Immature natural killer cell (primary cell): ENCODE results near the gene SRPK3. TPM values are rescaled to one million over a fixed set of nuclear protein-coding genes. Genes with fewer than 3 reads are reported as not detected.

Experiments used
- DNase-seq, 3 donors: peaks; one replicate each; pipeline ENCODE4 v3.0.0; 2022; ENCODE audit warnings: mixed read lengths in 1 of 3
- H3K27ac Mint-ChIP-seq, 6 donors: one replicate each; pipeline ENCODE4 v1.8.0; 2020; ENCODE audit warnings: mixed read lengths in 6 of 6, mild to moderate bottlenecking in 5 of 6, inconsistent platforms in 4 of 6, moderate library complexity in 3 of 6
- H3K27me3 Mint-ChIP-seq, 3 donors: one replicate each; pipeline ENCODE4 v1.8.0; 2020 to 2021; ENCODE audit warnings: low read depth in 3 of 3, mild to moderate bottlenecking in 3 of 3, mixed read lengths in 3 of 3, moderate library complexity in 3 of 3, inconsistent platforms in 1 of 3
- H3K36me3 Mint-ChIP-seq, 3 donors: one replicate each; pipeline ENCODE4 v1.8.0; 2020; ENCODE audit warnings: mixed read lengths in 3 of 3, inconsistent platforms in 2 of 3, mild to moderate bottlenecking in 2 of 3
- H3K4me1 Mint-ChIP-seq, 2 donors: one replicate each; pipeline ENCODE4 v1.8.0; 2020; ENCODE audit warnings: inconsistent platforms in 2 of 2, mild to moderate bottlenecking in 2 of 2, mixed read lengths in 2 of 2, moderate library complexity in 1 of 2
- H3K4me3 Mint-ChIP-seq, 5 donors: one replicate each; pipeline ENCODE4 v1.8.0; 2020; ENCODE audit warnings: mild to moderate bottlenecking in 5 of 5, mixed read lengths in 5 of 5, inconsistent platforms in 3 of 5, moderate library complexity in 3 of 5
- H3K9me3 Mint-ChIP-seq, 6 donors: one replicate each; pipeline ENCODE4 v1.8.0; 2020; ENCODE audit warnings: mild to moderate bottlenecking in 6 of 6, mixed read lengths in 6 of 6, inconsistent platforms in 4 of 6, moderate library complexity in 3 of 6
- polyA plus RNA-seq, 3 donors: library from polyadenylated mRNA; unstranded; fragments of 300-500 nt; fragmentation: Illumina TruSeq; gene quantifications; one replicate each; pipeline ENCODE4 v1.2.3, GENCODE V29; 2021

SRPK3 gene
- polyA plus RNA-seq, 3 donors from 2014 or later, result not detected

DNA sequence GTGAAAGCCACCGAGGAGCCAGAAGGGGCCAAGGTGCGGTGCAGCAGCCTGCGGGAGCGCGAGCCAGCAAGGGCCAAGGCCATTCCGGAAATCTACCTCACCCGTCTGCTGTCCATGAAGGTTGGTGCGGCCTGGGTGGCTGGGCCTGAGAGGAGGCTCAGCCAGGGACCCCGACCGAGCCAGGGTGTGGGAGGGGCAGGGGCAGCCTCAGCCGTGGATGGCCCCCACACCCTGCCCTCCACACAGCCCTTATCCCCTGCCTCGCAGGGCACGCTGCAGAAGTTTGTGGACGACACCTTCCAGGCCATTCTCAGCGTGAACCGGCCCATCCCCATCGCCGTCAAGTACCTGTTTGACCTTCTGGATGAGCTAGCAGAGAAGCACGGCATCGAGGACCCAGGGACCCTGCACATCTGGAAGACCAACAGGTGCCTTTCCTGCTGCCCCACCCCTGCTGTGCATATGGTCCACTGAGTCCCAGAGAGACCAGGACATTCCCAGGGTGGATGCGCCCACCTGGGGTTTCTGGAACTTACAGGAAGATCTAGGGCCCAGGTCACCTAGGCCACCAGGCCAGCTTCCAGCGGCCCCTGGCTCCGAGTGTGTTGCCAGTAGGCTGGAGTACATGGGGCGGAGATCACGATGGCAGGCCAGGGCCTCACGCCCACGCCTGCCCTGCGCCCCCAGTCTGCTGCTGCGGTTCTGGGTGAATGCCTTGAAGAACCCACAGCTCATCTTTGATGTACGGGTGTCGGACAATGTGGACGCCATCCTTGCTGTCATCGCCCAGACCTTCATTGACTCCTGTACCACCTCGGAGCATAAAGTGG, 3.4 kb upstream of the SRPK3 start:
- Mint-ChIP-seq H3K9me3 (no peaks in the 10 kb centered on the region), H3K36me3 (no peaks in the 10 kb centered on the region)
- DNase-seq, result no peak

GRCh38 chrX:153778181-153778580, 2.7 kb upstream of the SRPK3 start:
- no peaks in the 10 kb centered on the region for H3K36me3 Mint-ChIP-seq
- H3K27ac Mint-ChIP-seq, result no peak overlapping the region
- H3K4me3 Mint-ChIP-seq, result no peak overlapping the region
- H3K9me3 Mint-ChIP-seq, result no peaks in the 10 kb centered on the region
- no peak for DNase-seq
- H3K4me1 Mint-ChIP-seq, result peaks cover 3 to 5% of the 10 kb centered on the region in 2 donors
- peaks cover 0 to 3% (median 1%) of the 10 kb centered on the region in 3 donors for H3K27me3 Mint-ChIP-seq

More for the DNA sequence above, 3.4 kb upstream of the SRPK3 start:
- H3K4me3 Mint-ChIP-seq, result no peak overlapping the region
- no peak overlapping the region for H3K27ac Mint-ChIP-seq
- peaks cover 0 to 3% (median 1%) of the 10 kb centered on the region in 3 donors for H3K27me3 Mint-ChIP-seq
- peaks cover 3 to 5% of the 10 kb centered on the region in 2 donors for H3K4me1 Mint-ChIP-seq

- no peak for DNase-seq
- H3K36me3 Mint-ChIP-seq, result no peaks in the 10 kb centered on the region
- H3K4me1 Mint-ChIP-seq, result peaks cover 3 to 5% of the 10 kb centered on the region in 2 donors
- H3K27me3 Mint-ChIP-seq, result peaks cover 0 to 3% (median 1%) of the 10 kb centered on the region in 3 donors
- H3K4me3 Mint-ChIP-seq, result no peak overlapping the region
- H3K27ac Mint-ChIP-seq, result no peak overlapping the region
- H3K9me3 Mint-ChIP-seq, result no peaks in the 10 kb centered on the region
Measured at GRCh38 chrX:153778684-153779101, 2.1 kb upstream of the SRPK3 start.

- Mint-ChIP-seq H3K9me3 (no peaks in the 10 kb centered on the region), H3K36me3 (no peaks in the 10 kb centered on the region), H3K4me1 (peaks cover 3 to 5% of the 10 kb centered on the region in 2 donors), H3K4me3 (no peak overlapping the region), H3K27me3 (peaks cover 0 to 3% (median 1%) of the 10 kb centered on the region in 3 donors), H3K27ac (no peak overlapping the region)
- no peak for DNase-seq
Measured at GRCh38 chrX:153779891-153780677, 757 bp upstream of the SRPK3 start.

DNA sequence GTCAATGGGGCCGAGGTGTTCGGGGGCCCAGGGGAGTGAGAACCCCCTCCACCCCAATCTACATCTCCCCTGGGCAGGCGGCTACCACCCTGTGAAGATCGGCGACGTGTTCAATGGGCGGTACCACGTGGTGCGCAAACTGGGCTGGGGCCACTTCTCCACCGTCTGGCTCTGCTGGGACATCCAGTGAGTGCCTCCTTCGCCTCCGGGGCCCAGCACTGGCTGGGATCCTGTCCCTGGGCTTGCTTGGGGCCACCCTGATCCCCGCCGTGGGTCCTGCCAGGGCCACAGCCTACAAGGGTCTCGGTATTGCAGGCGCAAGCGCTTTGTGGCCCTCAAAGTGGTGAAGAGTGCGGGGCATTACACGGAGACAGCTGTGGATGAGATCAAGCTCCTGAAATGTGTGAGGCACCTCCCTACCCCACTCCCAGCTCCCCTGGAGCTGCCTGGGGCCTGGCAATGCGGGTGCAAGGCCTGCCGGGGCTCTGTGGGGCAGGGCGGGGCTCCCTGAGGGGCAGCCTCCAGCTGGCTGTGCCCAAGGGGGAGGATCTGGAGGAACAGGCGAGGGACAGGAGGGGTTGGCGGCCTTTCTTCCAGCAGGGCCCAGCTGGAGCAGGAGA, 697 bp downstream of the SRPK3 start:
- H3K27me3 Mint-ChIP-seq, result peaks cover 0 to 3% (median 1%) of the 10 kb centered on the region in 3 donors
- H3K27ac Mint-ChIP-seq, result no peak overlapping the region
- no peak for DNase-seq
- H3K4me3 Mint-ChIP-seq, result no peak overlapping the region
- H3K36me3 Mint-ChIP-seq, result peaks cover 0 to 3% (median 0%) of the 10 kb centered on the region in 3 donors
- no peaks in the 10 kb centered on the region for H3K9me3 Mint-ChIP-seq
- peaks cover 3 to 5% of the 10 kb centered on the region in 2 donors for H3K4me1 Mint-ChIP-seq

DNA sequence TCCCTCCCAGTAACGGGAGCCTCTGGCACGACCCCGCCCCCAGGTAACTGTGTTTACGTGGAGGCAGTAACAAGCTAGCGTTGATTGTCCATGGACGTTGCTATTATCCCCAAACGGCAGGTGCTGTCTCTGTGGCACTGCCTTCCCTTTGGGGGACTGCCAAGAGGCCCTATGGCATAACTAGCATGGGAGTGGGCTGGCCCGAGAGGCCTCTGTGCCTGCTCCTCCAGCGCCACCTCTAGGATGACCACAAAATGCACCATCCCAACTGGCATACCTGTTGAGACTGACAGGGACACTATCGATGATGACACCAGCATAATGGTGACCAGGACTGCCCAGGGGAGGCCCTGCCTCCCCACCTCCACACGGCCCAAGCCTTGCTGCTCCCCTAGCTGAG, 1.5 kb downstream of the SRPK3 start:
- Mint-ChIP-seq H3K27ac (no peak overlapping the region), H3K4me1 (peaks cover 3 to 5% of the 10 kb centered on the region in 2 donors), H3K9me3 (no peaks in the 10 kb centered on the region), H3K36me3 (peaks cover 0 to 4% (median 0%) of the 10 kb centered on the region in 3 donors), H3K27me3 (peaks cover 0 to 3% (median 1%) of the 10 kb centered on the region in 3 donors), H3K4me3 (no peak overlapping the region)
- DNase-seq, result no peak

DNA sequence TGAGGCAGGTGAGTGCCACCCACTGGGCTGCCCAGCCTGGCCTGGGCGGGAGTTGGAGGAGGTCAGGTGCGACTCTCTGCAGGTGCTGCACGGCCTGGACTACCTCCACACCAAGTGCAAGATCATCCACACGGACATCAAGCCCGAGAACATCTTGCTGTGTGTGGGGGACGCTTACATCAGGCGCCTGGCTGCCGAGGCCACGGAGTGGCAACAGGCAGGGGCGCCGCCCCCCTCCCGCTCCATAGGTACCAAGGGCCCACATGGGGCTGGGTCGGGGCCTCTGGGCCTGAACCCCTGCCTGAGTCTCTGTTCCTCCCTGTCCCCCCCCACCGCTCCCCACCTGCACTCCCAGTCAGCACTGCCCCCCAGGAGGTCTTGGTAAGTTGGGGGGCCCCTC, 2.0 kb downstream of the SRPK3 start:
- H3K9me3 Mint-ChIP-seq, result no peaks in the 10 kb centered on the region
- no peak overlapping the region for H3K4me3 Mint-ChIP-seq
- peaks cover 3 to 5% of the 10 kb centered on the region in 2 donors for H3K4me1 Mint-ChIP-seq
- H3K27ac Mint-ChIP-seq, result no peak overlapping the region
- no peak for DNase-seq
- peaks cover 0 to 4% (median 0%) of the 10 kb centered on the region in 3 donors for H3K36me3 Mint-ChIP-seq
- peaks cover 0 to 3% (median 1%) of the 10 kb centered on the region in 3 donors for H3K27me3 Mint-ChIP-seq

- no peak overlapping the region for H3K27ac Mint-ChIP-seq
Measured at GRCh38 chrX:153783378-153784013, 2.7 kb downstream of the SRPK3 start.

GRCh38 chrX:153784325-153784967, 3.6 kb downstream of the SRPK3 start:
- Mint-ChIP-seq H3K9me3 (no peaks in the 10 kb centered on the region), H3K27me3 (peaks cover 1 to 3% (median 2%) of the 10 kb centered on the region in 3 donors), H3K4me3 (no peak overlapping the region), H3K36me3 (peaks cover 0 to 4% (median 0%) of the 10 kb centered on the region in 3 donors), H3K4me1 (peaks cover 3 to 5% of the 10 kb centered on the region in 2 donors), H3K27ac (no peak overlapping the region)
- no peak for DNase-seq

More at GRCh38 chrX:153783378-153784013, 2.7 kb downstream of the SRPK3 start:
- peaks cover 0 to 4% (median 0%) of the 10 kb centered on the region in 3 donors for H3K36me3 Mint-ChIP-seq
- peaks cover 3 to 5% of the 10 kb centered on the region in 2 donors for H3K4me1 Mint-ChIP-seq
- no peak for DNase-seq
- H3K4me3 Mint-ChIP-seq, result no peak overlapping the region
- peaks cover 0 to 3% (median 1%) of the 10 kb centered on the region in 3 donors for H3K27me3 Mint-ChIP-seq
- no peaks in the 10 kb centered on the region for H3K9me3 Mint-ChIP-seq

GRCh38 chrX:153786669-153787068, 5.8 kb downstream of the SRPK3 start:
- peaks cover 0 to 4% (median 0%) of the 10 kb centered on the region in 3 donors for H3K36me3 Mint-ChIP-seq
- H3K4me1 Mint-ChIP-seq, result no peaks in the 10 kb centered on the region
- H3K4me3 Mint-ChIP-seq, result no peak overlapping the region
- no peaks in the 10 kb centered on the region for H3K9me3 Mint-ChIP-seq
- peaks cover 0 to 2% (median 0%) of the 10 kb centered on the region in 3 donors for H3K27me3 Mint-ChIP-seq
- no peak overlapping the region for H3K27ac Mint-ChIP-seq
- DNase-seq, result no peak

- Mint-ChIP-seq H3K4me1 (peaks cover 10% of the 10 kb centered on the region in 2 donors), H3K4me3 (no peak overlapping the region), H3K36me3 (peaks cover 0 to 4% (median 0%) of the 10 kb centered on the region in 3 donors), H3K9me3 (no peaks in the 10 kb centered on the region), H3K27ac (no peak overlapping the region), H3K27me3 (peaks cover 4 to 9% (median 7%) of the 10 kb centered on the region in 3 donors)
- no peak for DNase-seq
Measured at GRCh38 chrX:153789654-153790053, 8.8 kb downstream of the SRPK3 start.

DNA sequence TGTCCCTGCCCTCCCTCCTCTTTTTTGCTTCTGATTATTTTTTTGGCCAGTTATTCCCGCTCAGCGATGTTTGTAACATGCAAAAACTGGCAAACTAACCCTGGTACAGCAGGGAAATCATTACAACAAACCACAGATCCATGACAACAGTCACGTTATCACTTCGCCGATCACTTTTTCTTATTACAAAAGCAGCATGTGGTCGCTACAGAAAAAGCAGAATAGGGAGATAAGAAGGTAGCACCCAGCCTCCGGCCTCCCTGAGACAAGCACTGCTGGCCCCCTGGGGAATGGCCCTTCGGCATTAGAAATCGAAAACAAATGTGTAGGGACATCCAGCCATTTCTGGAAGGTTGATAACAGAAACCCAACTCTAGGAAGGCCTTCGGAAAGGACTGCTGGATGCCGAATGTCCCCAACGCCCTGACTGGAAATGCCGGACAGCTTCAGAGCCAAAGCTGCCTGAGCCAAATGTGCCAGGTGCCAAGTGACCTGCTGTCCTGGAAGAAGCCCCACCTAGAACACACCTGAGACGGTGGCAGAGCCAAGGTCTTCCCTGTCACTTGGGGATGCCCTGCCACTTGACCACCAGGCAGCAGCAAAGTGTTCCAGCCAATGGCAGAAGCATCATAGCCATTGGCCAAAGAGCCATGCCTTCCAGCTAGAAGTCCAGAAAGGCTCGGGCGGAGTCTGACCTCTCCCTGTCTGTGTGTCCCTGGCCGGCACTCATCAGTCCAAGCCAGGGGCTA, 10.4 kb downstream of the SRPK3 start:
- Mint-ChIP-seq H3K27ac (no peak overlapping the region), H3K36me3 (peaks cover 0 to 4% (median 0%) of the 10 kb centered on the region in 3 donors), H3K4me1 (peaks cover 17 to 22% of the 10 kb centered on the region in 2 donors)

More for the DNA sequence above, 10.4 kb downstream of the SRPK3 start:
- Mint-ChIP-seq H3K27me3 (peaks cover 4 to 9% (median 7%) of the 10 kb centered on the region in 3 donors), H3K9me3 (no peaks in the 10 kb centered on the region), H3K4me3 (no peak overlapping the region)
- DNase-seq, result no peak
